Naive thymus-derived CD4-positive, alpha-beta T cell (primary cell): ENCODE results near the gene OTUD1. TPM values are rescaled to one million over a fixed set of nuclear protein-coding genes. Genes with fewer than 3 reads are reported as not detected.
A peak's percentile ranks its signal among the peaks of the same experiment; 100 is the strongest.
"Not testable (repeated sequence)": the region's sequence is repeated elsewhere in the genome, so short reads cannot be mapped to it uniquely, and the experiment has no call there.

Experiments used
- ATAC-seq: fragments of 150-1000 bp; cut with Tn5 transposase; 2 replicates; pipeline ENCODE4 v1.10.0; 2021; ENCODE audit warnings: mild to moderate bottlenecking, moderate library complexity
- CTCF ChIA-PET: fragments of 350-600 bp; sonication (Branson Sonifier 250); formaldehyde crosslinking; loops from one replicate; lab custom pipeline; 2021; ENCODE audit warnings: antibody characterized with exemption; lab: Charles Lee
- POLR2A ChIA-PET: fragments of 350-600 bp; sonication (Branson Sonifier 250); formaldehyde crosslinking; loops from one replicate; lab custom pipeline; 2021; ENCODE audit warnings: antibody characterized with exemption, inconsistent platforms; lab: Charles Lee
- DNase-seq, 9 donors: peaks; one replicate each; pipeline versions ENCODE4 v3.0.0 to v3.0.0-alpha.2; 2020 to 2022; ENCODE audit warnings: mixed read lengths in 1 of 9
- H3K27ac ChIP-seq: one replicate; pipeline ENCODE4 v1.7.0; 2013; ENCODE audit warnings: mild to moderate bottlenecking, low read depth, low read length, moderate library complexity
- H3K27me3 ChIP-seq, 2 donors: one replicate each; pipeline ENCODE4 v1.7.0; 2013; ENCODE audit warnings: low read length in 2 of 2, mild to moderate bottlenecking in 2 of 2, moderate library complexity in 2 of 2; ENCODE audit not compliant: control insufficient read depth in 2 of 2, insufficient read depth in 2 of 2
- H3K36me3 ChIP-seq, 3 experiments: 1 replicate in 2 of 3; 2 replicates in 1 of 3; pipeline ENCODE4 v1.7.0; 2013; ENCODE audit warnings: low read length in 3 of 3, mild to moderate bottlenecking in 3 of 3, moderate library complexity in 1 of 3; ENCODE audit not compliant: insufficient read depth in 3 of 3, control insufficient read depth in 2 of 3
- H3K4me1 ChIP-seq, 2 donors: one replicate each; pipeline ENCODE4 v1.7.0; 2013; ENCODE audit warnings: low read length in 2 of 2, mild to moderate bottlenecking in 2 of 2, moderate library complexity in 1 of 2; ENCODE audit not compliant: control insufficient read depth in 2 of 2, insufficient read depth in 2 of 2
- H3K4me3 ChIP-seq: 2 replicates; pipeline ENCODE4 v1.7.0; 2013; ENCODE audit warnings: mild to moderate bottlenecking, low read length
- H3K9me3 ChIP-seq, 3 experiments: 1 replicate in 2 of 3; 2 replicates in 1 of 3; pipeline ENCODE4 v1.7.0; 2013; ENCODE audit warnings: low read length in 3 of 3; ENCODE audit not compliant: control insufficient read depth in 2 of 3
- H3K27ac Mint-ChIP-seq, 9 donors: one replicate each; pipeline ENCODE4 v1.8.0; 2020 to 2022; ENCODE audit warnings: mixed read lengths in 9 of 9, mild to moderate bottlenecking in 8 of 9, moderate library complexity in 5 of 9, inconsistent platforms in 2 of 9
- H3K27me3 Mint-ChIP-seq, 5 donors: one replicate each; pipeline ENCODE4 v1.8.0; 2021 to 2022; ENCODE audit warnings: mixed read lengths in 5 of 5, mild to moderate bottlenecking in 1 of 5
- H3K36me3 Mint-ChIP-seq, 5 donors: one replicate each; pipeline ENCODE4 v1.8.0; 2020 to 2022; ENCODE audit warnings: mixed read lengths in 5 of 5, mild to moderate bottlenecking in 3 of 5, inconsistent platforms in 1 of 5
- H3K4me1 Mint-ChIP-seq, 7 donors: one replicate each; pipeline ENCODE4 v1.8.0; 2020 to 2022; ENCODE audit warnings: mixed read lengths in 7 of 7, mild to moderate bottlenecking in 3 of 7, inconsistent platforms in 1 of 7
- H3K4me3 Mint-ChIP-seq, 10 donors: one replicate each; pipeline ENCODE4 v1.8.0; 2020 to 2022; ENCODE audit warnings: mild to moderate bottlenecking in 10 of 10, mixed read lengths in 10 of 10, moderate library complexity in 6 of 10, inconsistent platforms in 2 of 10
- H3K9me3 Mint-ChIP-seq, 11 donors: one replicate each; pipeline ENCODE4 v1.8.0; 2020 to 2022; ENCODE audit warnings: mixed read lengths in 11 of 11, mild to moderate bottlenecking in 4 of 11, inconsistent platforms in 1 of 11, moderate library complexity in 1 of 11
- intact Hi-C, 2 donors: fragments of 100-400 bp; cut with micrococcal nuclease; formaldehyde crosslinking; loops; one replicate each; pipeline ENCODE4 v1.15.1; 2023
- polyA plus RNA-seq, 2 donors: library from polyadenylated mRNA; unstranded; fragments of 300-500 nt; fragmentation: Illumina TruSeq; gene quantifications; one replicate each; pipeline ENCODE4 v1.2.3, GENCODE V29; 2021
- total RNA-seq, 6 experiments: library from RNA in 5 of 6; stranded (reverse) in 5 of 6; gene quantifications; 1 replicate in 5 of 6; 2 replicates in 1 of 6; pipeline ENCODE4 v1.2.3 and lab custom pipeline; 2021 to 2026

Gene OTUD1, protein sequence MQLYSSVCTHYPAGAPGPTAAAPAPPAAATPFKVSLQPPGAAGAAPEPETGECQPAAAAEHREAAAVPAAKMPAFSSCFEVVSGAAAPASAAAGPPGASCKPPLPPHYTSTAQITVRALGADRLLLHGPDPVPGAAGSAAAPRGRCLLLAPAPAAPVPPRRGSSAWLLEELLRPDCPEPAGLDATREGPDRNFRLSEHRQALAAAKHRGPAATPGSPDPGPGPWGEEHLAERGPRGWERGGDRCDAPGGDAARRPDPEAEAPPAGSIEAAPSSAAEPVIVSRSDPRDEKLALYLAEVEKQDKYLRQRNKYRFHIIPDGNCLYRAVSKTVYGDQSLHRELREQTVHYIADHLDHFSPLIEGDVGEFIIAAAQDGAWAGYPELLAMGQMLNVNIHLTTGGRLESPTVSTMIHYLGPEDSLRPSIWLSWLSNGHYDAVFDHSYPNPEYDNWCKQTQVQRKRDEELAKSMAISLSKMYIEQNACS
- total RNA-seq (100 to 1,000 TPM in 1 of 5 experiments, 10 to 100 TPM in 4; 20.7 to 118 (median 44.5) TPM), polyA plus RNA-seq (1 to 10 TPM; 8.1 to 8.7 TPM), total RNA-seq (lab: John Stamatoyannopoulos, UW) (77.4 reads per million, percentile 80 among the genes with 10 or more reads in this experiment)

DNA sequence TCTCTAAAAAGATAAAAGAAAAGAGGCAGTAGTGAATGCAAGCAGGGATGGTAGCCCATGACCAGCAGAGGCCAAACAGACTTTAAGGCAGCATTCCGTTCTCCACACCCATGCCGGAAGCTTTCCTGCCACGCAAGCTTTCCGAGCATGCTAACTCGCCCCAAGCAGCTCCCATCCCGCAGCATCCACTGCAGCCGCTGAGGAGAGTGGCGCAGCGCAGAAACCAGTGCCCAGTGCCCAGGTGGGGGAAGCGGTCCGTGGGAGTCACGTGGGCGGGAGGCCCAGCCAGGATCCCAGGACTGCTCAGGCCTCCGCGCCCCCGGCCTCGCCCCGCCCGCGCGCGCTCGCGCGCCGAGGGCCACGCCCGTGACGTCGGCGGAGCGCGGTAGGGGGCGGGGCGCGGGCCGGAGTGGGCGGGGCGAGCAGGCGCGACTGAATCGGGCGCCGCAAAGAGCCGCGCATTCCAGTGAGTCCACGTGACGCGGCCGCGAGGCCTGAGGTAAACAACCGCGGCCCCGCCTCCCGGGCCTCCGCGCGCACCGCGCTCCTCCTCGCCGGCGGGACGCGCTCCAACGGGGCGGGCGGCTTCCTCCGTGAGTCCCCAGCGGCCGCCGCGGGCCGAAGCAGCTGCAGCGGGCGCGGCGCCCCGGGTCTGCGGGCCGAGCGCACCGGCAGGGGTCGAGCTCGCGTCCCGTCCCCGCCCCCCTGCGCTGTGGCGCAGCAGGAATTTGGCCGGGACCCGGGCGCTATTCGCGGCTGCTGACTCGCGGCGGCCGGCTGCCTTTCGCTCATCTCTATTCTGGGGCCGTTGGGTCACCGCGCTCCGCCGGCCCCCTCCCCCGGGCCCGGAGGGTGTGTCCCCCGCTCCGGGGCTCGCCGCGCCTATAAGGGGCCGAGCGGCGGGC, at the start of gene OTUD1:
Gene OTUD1 (plus strand): TSS at position 529 of the 905 bp plus-strand sequence. CDS start 383 bp downstream, outside the sequence.
- H3K4me3 Mint-ChIP-seq = peak within 1 kb of the TSS; percentile 81 to 99 (median 90)
- Histone ChIP-seq H3K36me3 (no peaks in the 10 kb centered on the region), H3K9me3 (no peaks in the 10 kb centered on the region), H3K4me3 (peak within 1 kb of the TSS; percentile 96), H3K27ac (peak within 1 kb of the TSS; percentile 92), H3K27me3 (no peaks in the 10 kb centered on the region), H3K4me1 (peaks cover 27 to 29% of the 10 kb centered on the region in 2 donors)
- POLR2A ChIA-PET = interaction anchor here (0.6 to 3.1 kb wide), 14 partner anchors 9 to 1922 kb away, joined by 3 to 23 read pairs (median 4); partner anchors contain the start of gene C10orf67
- intact Hi-C loops = loop anchor here (1.0 to 10.0 kb wide), 15 partner anchors 69 to 1906 kb away; partner anchors contain the start of genes C10orf67 (in 1 of the 2), COMMD3 (in 1 of the 2), DNAJC1 (in 1 of the 2) and ENKUR (in 1 of the 2)
- ATAC-seq = peak; percentile 96
- H3K9me3 Mint-ChIP-seq = no peaks in the 10 kb centered on the region
- CTCF ChIA-PET = interaction anchor here (1.0 to 1.2 kb wide), 2 partner anchors 19 to 124 kb away, joined by 3 to 4 read pairs; no protein-coding TSS in a partner anchor
- DNase-seq = peak; percentile 89 to 99 (median 95)
- H3K27ac Mint-ChIP-seq = peak within 1 kb of the TSS; percentile 89 to 96 (median 94)
- peaks cover 28 to 44% (median 39%) of the 10 kb centered on the region in 7 donors for H3K4me1 Mint-ChIP-seq
- peaks cover 0 to 19% (median 0%) of the 10 kb centered on the region in 5 donors for H3K36me3 Mint-ChIP-seq
- peaks cover 0 to 8% (median 0%) of the 10 kb centered on the region in 5 donors for H3K27me3 Mint-ChIP-seq

DNA sequence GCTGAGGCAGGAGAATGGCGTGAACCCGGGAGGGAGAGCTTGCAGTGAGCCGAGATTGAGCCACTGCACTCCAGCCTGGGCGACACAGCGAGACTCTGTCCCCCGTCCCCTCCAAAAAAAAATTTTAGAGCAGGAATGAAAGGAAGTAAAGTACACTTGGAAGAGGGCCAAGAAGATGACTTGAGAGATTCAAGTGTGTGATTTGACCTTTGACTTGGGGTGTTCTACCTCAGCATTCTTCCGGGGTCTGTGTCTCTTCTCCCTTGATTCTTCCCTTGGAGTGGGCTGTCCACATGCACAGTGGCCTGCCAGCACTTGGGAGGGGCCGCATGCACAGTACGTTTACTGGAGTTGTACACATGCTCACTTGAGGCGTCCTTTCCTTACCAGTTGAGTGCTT, 48.5 kb upstream of the OTUD1 start:
- H3K4me1 ChIP-seq, H3K27me3 Mint-ChIP-seq, H3K36me3 ChIP-seq, intact Hi-C loops, H3K9me3 ChIP-seq, ATAC-seq, DNase-seq, H3K27ac ChIP-seq, H3K36me3 Mint-ChIP-seq, CTCF ChIA-PET, H3K4me3 Mint-ChIP-seq, H3K4me1 Mint-ChIP-seq, H3K27me3 ChIP-seq, H3K4me3 ChIP-seq, POLR2A ChIA-PET, H3K9me3 Mint-ChIP-seq, H3K27ac Mint-ChIP-seq: not testable (repeated sequence)

DNA sequence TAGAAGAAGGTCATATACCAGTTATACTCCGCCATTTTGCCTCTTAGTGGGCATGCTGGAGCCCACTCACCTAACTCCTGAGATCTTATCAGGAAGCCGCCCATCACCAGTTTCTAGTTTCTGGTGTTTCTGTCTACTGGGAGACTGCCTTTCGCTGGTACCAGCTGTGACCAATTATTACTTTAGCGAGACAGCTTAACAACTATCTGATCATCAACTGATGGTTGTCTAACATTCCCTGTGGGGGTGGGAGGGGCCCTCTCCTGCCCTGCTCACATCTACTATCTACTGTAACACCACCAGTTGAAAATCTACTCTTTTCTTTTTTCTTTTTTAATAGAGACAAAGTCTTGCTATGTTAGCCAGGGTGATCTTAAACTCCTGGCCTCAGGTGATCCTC, 48.1 kb upstream of the OTUD1 start:
- POLR2A ChIA-PET = interaction anchor here (0.5 kb wide), 1 partner anchor 50 kb away, joined by 5 read pairs; no protein-coding TSS in a partner anchor
- H3K27ac ChIP-seq = no peak overlapping the region
- peaks cover 0 to 7% (median 0%) of the 10 kb centered on the region in 7 donors for H3K4me1 Mint-ChIP-seq
- no peak for ATAC-seq
- H3K4me3 Mint-ChIP-seq = no peak overlapping the region
- no peaks in the 10 kb centered on the region for H3K4me1 ChIP-seq
- H3K9me3 ChIP-seq = no peaks in the 10 kb centered on the region
- H3K27me3 Mint-ChIP-seq = no peaks in the 10 kb centered on the region
- no peaks in the 10 kb centered on the region for H3K36me3 ChIP-seq
- no peak overlapping the region for H3K4me3 ChIP-seq
- intact Hi-C loops = no loop called here
- peaks cover 0 to 8% (median 0%) of the 10 kb centered on the region in 5 donors for H3K36me3 Mint-ChIP-seq
- no peak for DNase-seq
- H3K9me3 Mint-ChIP-seq = peaks cover 0 to 9% (median 0%) of the 10 kb centered on the region in 11 donors
- CTCF ChIA-PET = no interaction called here
- H3K27me3 ChIP-seq = no peaks in the 10 kb centered on the region
- no peak overlapping the region for H3K27ac Mint-ChIP-seq

DNA sequence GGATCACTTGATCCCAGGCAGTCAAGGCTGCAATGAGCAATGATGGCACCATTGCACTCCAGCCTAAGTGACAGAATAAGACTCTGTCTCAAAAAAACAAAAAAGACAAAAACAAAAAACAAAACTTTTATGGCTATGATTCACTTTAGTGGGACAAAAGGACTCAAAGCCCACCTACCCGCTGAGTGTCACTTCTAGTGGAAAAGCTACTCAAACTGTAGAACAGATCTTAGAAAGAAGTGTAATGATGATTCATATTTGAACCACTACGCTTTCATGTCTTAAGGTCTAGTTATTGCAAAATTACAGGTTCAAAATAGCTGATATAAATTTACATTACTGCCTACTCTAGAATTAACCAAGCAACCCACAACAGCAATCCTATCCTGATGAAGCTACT, 47.1 kb upstream of the OTUD1 start:
- ChIA-PET CTCF (no interaction called here), POLR2A (no interaction called here)
- Mint-ChIP-seq H3K9me3 (peaks cover 0 to 9% (median 0%) of the 10 kb centered on the region in 11 donors), H3K4me3 (no peak overlapping the region), H3K36me3 (peaks cover 0 to 8% (median 0%) of the 10 kb centered on the region in 5 donors), H3K27me3 (no peaks in the 10 kb centered on the region), H3K4me1 (peaks cover 0 to 7% (median 0%) of the 10 kb centered on the region in 7 donors), H3K27ac (no peak overlapping the region)
- no peaks in the 10 kb centered on the region for H3K36me3 ChIP-seq
- DNase-seq (no peak), ATAC-seq (no peak)
- no peaks in the 10 kb centered on the region for H3K4me1 ChIP-seq
- H3K9me3 ChIP-seq = no peaks in the 10 kb centered on the region
- no peak overlapping the region for H3K4me3 ChIP-seq
- intact Hi-C loops = no loop called here
- no peaks in the 10 kb centered on the region for H3K27me3 ChIP-seq
- no peak overlapping the region for H3K27ac ChIP-seq

DNA sequence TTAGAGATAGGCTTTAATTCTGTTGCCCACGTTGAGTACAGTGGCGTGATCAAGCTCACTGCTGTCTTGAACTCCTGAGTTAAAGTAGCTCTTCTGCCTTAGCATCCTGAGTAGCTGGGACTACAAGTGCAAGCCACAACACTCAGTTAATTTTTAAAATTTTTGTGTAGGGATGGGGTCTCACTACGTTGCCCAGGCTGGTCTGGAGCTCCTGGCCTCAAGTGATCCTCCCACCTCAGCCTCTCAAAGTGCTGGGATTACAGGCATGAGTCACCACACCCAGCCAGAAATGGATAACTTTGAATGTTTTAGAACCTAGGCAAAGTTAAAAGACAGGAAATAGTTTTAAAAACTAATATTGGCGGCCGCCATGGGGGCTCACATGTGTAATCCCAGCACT, 43.9 kb upstream of the OTUD1 start:
- Mint-ChIP-seq H3K4me3 (no peak overlapping the region), H3K9me3 (peaks cover 0 to 4% (median 0%) of the 10 kb centered on the region in 11 donors), H3K27me3 (no peaks in the 10 kb centered on the region), H3K36me3 (peaks cover 0 to 4% (median 0%) of the 10 kb centered on the region in 5 donors), H3K4me1 (peaks cover 0 to 7% (median 0%) of the 10 kb centered on the region in 7 donors), H3K27ac (no peak overlapping the region)
- ChIA-PET POLR2A (interaction anchor here (0.6 kb wide), 1 partner anchor 10 kb away, joined by 3 read pairs; no protein-coding TSS in a partner anchor), CTCF (no interaction called here)
- no peak overlapping the region for H3K27ac ChIP-seq
- ATAC-seq = no peak
- no peaks in the 10 kb centered on the region for H3K9me3 ChIP-seq
- H3K27me3 ChIP-seq = no peaks in the 10 kb centered on the region
- no peaks in the 10 kb centered on the region for H3K36me3 ChIP-seq
- H3K4me1 ChIP-seq = no peaks in the 10 kb centered on the region
- DNase-seq = no peak
- H3K4me3 ChIP-seq = no peak overlapping the region
- intact Hi-C loops = no loop called here

DNA sequence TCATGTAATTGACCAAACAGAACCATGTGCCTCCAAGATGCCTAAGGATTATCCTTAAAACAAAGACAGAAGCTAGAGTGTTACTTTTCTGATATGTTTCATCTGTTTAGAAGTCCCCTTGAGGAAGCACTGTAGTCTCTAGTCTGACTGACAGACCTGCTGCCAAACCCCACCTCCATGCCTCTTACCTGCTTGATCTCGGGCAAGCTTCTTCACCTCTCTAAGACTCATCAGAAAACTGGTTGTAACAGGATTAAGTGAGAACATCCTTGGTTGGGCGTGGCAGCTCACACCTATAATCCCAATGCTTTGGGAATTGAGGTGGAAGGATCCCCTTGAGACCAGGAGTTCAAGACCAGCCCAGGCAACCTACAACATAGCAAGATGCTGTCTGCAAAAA, 42.2 kb upstream of the OTUD1 start:
- CTCF ChIA-PET = no interaction called here

More for the DNA sequence above, 42.2 kb upstream of the OTUD1 start:
- no peak for DNase-seq
- Mint-ChIP-seq H3K9me3 (peaks cover 0 to 4% (median 0%) of the 10 kb centered on the region in 11 donors), H3K27me3 (no peaks in the 10 kb centered on the region), H3K27ac (no peak overlapping the region), H3K4me3 (no peak overlapping the region), H3K4me1 (peaks cover 0 to 6% (median 0%) of the 10 kb centered on the region in 7 donors), H3K36me3 (peaks cover 0 to 4% (median 0%) of the 10 kb centered on the region in 5 donors)
- no peak for ATAC-seq
- H3K36me3 ChIP-seq = no peaks in the 10 kb centered on the region
- H3K27me3 ChIP-seq = no peaks in the 10 kb centered on the region
- POLR2A ChIA-PET = interaction anchor here (0.7 kb wide), 1 partner anchor 52 kb away, joined by 4 read pairs; the partner anchor contains the start of gene C10orf67
- H3K4me1 ChIP-seq = no peaks in the 10 kb centered on the region
- H3K4me3 ChIP-seq = no peak overlapping the region
- no peaks in the 10 kb centered on the region for H3K9me3 ChIP-seq
- intact Hi-C loops = no loop called here
- H3K27ac ChIP-seq = no peak overlapping the region
